ENCODE measurements around the gene KIF3B.
"Not testable (repeated sequence)": the region's sequence is repeated elsewhere in the genome, so short reads cannot be mapped to it uniquely, and the experiment has no call there.

KIF3B gene

DNA sequence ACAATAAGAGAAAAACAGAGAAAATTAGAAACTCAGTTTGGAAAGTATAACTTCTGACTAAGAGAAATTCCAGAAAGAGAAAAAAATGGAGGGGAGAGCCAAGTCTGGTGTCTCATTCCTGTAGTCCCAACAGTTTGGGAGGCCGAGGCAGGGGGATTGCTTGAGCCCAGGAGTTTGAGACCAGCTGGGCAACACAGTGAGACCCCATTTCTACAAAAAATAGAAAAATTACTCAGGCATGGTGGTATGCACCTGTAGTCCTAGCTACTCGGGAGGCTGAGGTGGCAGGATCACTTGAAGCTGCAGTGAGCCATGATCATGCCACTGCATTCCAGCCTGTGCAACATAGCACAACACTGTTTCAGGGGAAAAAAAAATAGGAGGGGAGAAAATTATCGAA is 3.1 kb upstream of the KIF3B start:
- peaks cover 32% of the 10 kb centered on the region for H3K4me1 Mint-ChIP-seq (ENCODE audit: low read depth)
- no peaks in the 10 kb centered on the region for H3K36me3 Mint-ChIP-seq
- no peaks in the 10 kb centered on the region for H3K27me3 Mint-ChIP-seq
- H3K27ac Mint-ChIP-seq: no peak overlapping the region
- H3K9me3 Mint-ChIP-seq (ENCODE audit: low read depth): no peaks in the 10 kb centered on the region
- no peak overlapping the region for H3K4me3 Mint-ChIP-seq

DNA sequence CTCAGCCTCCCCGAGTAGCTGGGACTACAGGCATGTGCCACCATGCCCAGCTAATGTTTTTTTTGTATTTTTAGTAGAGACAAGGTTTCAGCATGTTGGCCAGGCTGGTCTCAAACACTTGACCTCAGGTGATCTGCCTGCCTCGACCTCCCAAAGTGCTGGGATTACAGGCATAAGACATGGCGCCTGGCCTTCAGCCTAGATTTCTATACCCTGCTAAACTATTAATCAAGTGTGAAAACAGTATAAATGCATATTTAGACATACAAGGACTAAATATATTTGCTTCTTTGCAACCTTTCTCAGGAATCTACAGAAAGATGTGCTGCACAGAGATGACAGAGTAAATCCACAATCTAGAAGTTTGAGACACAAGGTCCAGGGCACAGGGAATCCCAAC is 2.3 kb upstream of the KIF3B start:
- H3K36me3 Mint-ChIP-seq; H3K27me3 Mint-ChIP-seq; H3K4me3 Mint-ChIP-seq; H3K9me3 Mint-ChIP-seq (ENCODE audit: low read depth): not testable (repeated sequence)
- Mint-ChIP-seq H3K4me1 (ENCODE audit: low read depth) (peaks cover 37% of the 10 kb centered on the region), H3K27ac (peak overlapping the region; percentile 19)

DNA sequence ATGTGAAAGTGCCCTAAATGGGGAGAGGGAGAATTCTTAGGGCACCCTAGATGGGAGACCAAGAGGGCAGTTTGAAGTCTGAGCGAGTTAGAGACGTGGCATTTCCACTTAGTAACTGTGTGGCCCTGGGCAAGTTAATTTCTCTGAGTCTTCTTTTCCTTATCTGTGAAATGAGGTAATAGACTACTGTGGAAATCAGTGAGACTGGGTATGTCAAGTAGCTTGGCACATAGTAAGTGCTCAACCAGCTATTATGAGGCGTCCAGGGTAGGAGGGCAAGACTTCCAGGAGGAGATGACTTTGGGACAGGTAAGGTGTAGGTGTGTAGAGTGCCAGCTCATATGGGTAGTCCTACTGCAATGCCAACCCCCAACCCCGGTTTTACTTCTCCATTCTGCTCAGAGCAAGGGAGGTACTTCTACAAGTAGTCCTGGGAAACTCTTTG is 770 bp downstream of the KIF3B start:
- Mint-ChIP-seq H3K4me1 (ENCODE audit: low read depth) (peaks cover 53% of the 10 kb centered on the region), H3K4me3 (peak overlapping the region; percentile 97), H3K27ac (peak overlapping the region; percentile 95), H3K27me3 (no peaks in the 10 kb centered on the region), H3K9me3 (ENCODE audit: low read depth) (no peaks in the 10 kb centered on the region), H3K36me3 (peaks cover 11% of the 10 kb centered on the region)

DNA sequence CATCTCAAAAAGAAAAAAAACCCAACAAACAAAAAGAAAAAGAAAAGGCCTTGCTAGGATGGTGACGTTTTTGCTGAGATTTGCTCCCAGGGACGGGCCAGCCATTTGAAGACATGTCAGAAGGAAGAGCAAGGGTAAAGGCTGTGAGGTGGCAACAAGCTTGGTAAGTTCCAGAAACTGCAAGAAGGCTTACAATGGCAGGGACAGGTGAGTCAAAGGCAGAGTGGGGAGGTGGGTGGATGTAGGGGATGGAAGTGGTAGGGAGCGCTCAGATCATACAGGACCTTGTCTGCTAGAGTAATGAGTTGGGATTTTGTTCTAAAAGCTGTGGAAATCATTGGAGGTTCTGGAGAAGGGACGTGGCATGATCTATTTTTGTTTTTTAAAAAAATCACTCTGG is 4.3 kb downstream of the KIF3B start:
- H3K4me1 Mint-ChIP-seq (ENCODE audit: low read depth): peaks cover 72% of the 10 kb centered on the region

DNA sequence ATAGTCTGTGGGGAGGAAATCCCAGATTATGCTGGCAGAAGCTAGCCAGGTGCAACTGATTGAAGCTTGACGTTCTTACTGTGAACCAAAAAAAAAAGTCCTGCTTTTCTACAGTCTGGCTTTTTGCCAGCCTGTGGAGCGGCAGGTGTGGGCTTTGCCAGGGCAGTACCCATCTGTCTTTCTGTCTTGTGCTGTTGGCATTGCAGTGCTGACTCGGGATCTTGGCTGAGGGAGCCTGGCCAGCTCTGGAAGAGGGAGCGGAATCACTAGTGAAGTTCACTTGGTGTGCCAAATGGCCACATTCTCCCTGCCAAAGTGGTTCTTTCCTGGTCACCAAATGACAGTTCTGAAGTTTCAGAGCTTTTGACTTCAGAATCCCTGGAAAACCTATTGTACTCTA is 5.0 kb downstream of the KIF3B start:
- peaks cover 74% of the 10 kb centered on the region for H3K4me1 Mint-ChIP-seq (ENCODE audit: low read depth)
- no peaks in the 10 kb centered on the region for H3K27me3 Mint-ChIP-seq
- H3K4me3 Mint-ChIP-seq: peak overlapping the region; percentile 48
- no peaks in the 10 kb centered on the region for H3K9me3 Mint-ChIP-seq (ENCODE audit: low read depth)
- H3K27ac Mint-ChIP-seq: peak overlapping the region; percentile 22
- peaks cover 14% of the 10 kb centered on the region for H3K36me3 Mint-ChIP-seq

More for the DNA sequence above, 4.3 kb downstream of the KIF3B start:
- peak overlapping the region; percentile 48 for H3K4me3 Mint-ChIP-seq
- no peaks in the 10 kb centered on the region for H3K9me3 Mint-ChIP-seq (ENCODE audit: low read depth)
- H3K36me3 Mint-ChIP-seq: peaks cover 14% of the 10 kb centered on the region
- no peaks in the 10 kb centered on the region for H3K27me3 Mint-ChIP-seq
- H3K27ac Mint-ChIP-seq: peak overlapping the region; percentile 75

DNA sequence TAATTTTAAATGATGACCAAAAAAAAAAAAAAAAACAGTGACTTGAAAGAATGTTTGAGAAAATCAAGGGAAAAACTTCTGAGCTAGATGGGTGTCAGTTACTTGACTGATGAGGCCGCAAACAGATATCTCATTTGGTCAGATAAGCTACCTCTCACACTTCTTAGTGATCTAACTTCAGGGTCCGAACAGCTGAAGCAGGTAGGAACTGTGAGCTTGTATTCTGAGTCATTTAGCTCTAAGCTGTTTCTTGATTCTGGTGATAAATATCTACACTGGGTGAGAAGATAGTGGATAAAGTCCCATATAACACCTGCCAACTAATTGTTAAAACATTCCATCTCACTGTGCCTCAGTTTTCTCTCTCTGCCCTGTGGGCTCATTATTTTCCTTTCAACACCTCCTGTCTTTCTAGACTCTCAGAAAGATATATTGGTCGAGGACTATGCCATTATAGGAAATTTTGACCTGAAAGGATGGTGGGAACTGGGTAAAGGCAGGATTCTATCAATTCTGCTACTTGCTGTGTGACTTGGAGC is 7.7 kb downstream of the KIF3B start:
- no peaks in the 10 kb centered on the region for H3K9me3 Mint-ChIP-seq (ENCODE audit: low read depth)
- peaks cover 19% of the 10 kb centered on the region for H3K36me3 Mint-ChIP-seq
- H3K27ac Mint-ChIP-seq: peak overlapping the region; percentile 86
- H3K4me3 Mint-ChIP-seq: peak overlapping the region; percentile 70
- no peaks in the 10 kb centered on the region for H3K27me3 Mint-ChIP-seq
- peaks cover 65% of the 10 kb centered on the region for H3K4me1 Mint-ChIP-seq (ENCODE audit: low read depth)

DNA sequence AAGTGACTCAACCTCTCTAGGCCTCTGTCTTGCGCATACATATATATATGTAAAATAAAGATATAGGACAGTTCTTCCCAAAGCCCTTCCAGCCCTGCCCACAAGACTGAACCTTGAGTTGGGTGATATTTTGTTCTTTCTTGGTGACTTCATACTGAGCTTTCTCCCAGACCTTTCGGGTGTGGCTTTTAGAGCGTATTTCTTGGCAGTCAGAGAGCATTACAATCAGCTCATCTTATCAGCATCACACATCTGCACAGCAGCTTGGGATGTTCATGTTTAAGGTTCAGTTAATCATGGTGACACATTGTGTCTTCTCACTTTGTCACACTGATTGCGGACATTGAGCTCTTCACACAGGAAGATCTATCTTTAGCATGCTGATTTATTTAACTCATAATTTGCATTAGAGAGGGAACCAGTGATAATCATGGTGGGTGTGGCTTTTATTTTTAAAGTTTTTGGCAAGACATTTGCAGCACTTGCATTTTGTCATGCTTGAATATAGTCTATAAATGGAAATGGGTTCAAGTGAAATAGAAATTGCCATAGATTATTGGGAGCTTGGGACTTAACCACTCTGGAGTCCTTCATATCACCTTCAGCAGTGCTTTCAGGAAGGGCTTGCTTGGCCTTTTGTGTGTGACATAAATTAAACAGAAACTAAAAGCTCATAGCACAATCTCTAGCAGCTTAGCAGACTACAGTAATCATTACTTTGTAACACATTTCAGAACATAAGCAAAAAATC is 8.3 kb downstream of the KIF3B start:
- Mint-ChIP-seq H3K27me3 (no peaks in the 10 kb centered on the region), H3K36me3 (peaks cover 18% of the 10 kb centered on the region), H3K9me3 (ENCODE audit: low read depth) (no peaks in the 10 kb centered on the region), H3K27ac (peak overlapping the region; percentile 86), H3K4me1 (ENCODE audit: low read depth) (peaks cover 66% of the 10 kb centered on the region), H3K4me3 (peak overlapping the region; percentile 70)

DNA sequence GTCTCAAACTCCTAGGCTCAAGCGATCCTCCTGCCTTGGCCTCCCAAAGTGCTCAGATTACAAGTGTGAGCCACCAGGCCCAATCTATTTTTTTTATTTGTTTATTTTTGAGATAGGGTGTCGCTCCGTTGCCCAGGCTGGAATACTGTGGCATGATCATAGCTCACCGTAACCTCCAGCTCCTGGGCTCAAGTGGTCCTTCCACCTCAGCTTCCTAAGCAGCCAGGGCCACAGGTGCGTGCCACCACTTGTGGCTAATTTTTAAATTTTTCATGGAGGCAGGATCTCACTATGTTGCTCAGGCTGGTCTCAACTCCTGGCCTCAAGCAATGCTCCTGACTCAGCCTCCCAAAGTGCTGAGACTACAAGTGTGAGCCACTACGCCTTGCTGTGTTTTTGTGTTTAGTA is 9.8 kb downstream of the KIF3B start:
- Mint-ChIP-seq H3K4me1 (ENCODE audit: low read depth) (peaks cover 58% of the 10 kb centered on the region), H3K27me3 (no peaks in the 10 kb centered on the region), H3K9me3 (ENCODE audit: low read depth) (no peaks in the 10 kb centered on the region), H3K27ac (peak overlapping the region; percentile 34), H3K36me3 (peaks cover 13% of the 10 kb centered on the region), H3K4me3 (no peak overlapping the region)

DNA sequence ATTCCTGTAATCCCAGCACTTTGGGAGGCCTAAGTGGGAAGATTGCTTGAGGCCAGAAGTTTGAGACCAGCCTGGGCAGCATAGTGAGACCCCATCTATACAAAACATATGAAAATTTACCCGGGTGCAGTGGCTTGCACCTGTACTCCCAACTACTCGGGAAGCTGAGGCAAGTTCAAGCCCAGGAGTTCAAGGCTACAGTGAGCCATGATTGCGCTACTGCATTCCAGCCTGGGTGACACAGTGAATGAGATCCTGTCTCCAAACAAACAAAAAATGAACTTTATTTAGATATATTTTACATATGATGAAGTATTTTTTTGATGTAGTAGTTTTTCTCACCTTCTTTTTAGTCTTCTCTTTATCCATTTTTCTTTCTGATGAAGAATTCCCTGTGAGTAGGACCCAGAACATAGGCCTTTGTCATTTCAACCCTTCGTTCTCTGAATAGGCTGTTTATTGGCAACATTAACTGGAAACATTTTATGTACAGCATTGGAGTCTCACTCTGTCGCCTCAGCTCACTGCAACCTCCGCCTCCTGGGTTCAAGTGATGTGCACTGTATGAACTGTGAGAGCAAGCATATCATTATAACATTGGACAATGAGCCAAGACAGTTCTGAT is 10.9 kb downstream of the KIF3B start:
- H3K9me3 Mint-ChIP-seq (ENCODE audit: low read depth): no peaks in the 10 kb centered on the region
- H3K36me3 Mint-ChIP-seq: peaks cover 13% of the 10 kb centered on the region
- peaks cover 53% of the 10 kb centered on the region for H3K4me1 Mint-ChIP-seq (ENCODE audit: low read depth)
- H3K4me3 Mint-ChIP-seq: peak overlapping the region; percentile 38
- H3K27me3 Mint-ChIP-seq: no peaks in the 10 kb centered on the region
- H3K27ac Mint-ChIP-seq: peak overlapping the region; percentile 73

DNA sequence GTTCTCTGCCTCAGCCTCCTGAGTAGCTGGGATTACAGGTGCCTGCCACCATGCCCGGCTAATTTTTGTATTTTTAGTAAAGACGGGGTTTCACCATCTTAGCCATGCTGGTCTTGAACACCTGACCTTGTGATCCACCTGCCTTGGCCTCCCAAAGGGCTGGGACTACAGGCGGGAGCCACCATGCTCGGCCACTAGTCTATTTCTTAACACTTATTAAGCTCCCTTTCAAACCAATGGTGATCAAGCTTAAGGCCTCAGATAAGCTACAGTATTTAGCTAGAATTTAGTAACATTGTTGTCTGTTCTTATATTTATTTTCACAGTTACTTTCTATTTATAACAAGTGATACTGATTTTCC is 11.8 kb downstream of the KIF3B start:
- H3K4me3 Mint-ChIP-seq; H3K9me3 Mint-ChIP-seq (ENCODE audit: low read depth); H3K27me3 Mint-ChIP-seq; H3K36me3 Mint-ChIP-seq: not testable (repeated sequence)
- peaks cover 52% of the 10 kb centered on the region for H3K4me1 Mint-ChIP-seq (ENCODE audit: low read depth)
- peak overlapping the region; percentile 58 for H3K27ac Mint-ChIP-seq

DNA sequence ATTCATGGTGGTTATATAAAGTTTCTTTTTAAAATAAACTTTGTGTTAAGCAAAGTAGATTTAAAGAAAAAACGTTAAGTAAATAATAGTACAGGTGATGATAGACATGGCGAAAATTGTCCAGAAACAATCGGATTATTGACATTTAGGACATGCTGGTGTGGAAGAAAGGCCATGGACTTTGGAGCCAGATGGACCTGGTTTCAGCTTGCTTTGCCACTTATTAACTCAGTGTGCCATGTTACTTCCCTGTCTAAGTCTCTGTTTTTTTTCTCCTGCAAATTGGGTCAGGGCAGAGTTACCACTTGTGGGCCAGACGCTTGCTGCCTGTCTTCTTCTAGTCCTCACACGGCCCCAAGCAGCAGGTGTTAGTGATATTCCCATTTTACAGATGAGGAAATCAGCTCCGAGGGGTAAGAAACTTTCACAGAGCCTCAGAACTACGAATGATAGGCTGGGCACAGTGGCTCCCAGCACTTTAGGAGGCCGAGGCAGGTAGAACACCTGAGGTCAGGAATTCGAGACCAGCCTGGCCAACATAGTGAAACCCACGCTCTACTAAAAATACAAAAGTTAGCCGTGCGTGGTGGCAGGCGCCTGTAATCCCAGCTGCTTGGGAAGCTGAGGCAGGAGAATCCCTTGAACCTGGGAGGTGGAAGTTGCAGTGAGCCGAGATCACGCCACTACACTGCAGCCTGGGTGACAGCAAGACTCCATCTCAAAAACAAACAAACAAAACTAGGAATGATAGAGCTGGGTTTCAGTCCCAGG is 12.4 kb downstream of the KIF3B start:
- Mint-ChIP-seq H3K4me3 (no peak overlapping the region), H3K27ac (peak overlapping the region; percentile 58), H3K9me3 (ENCODE audit: low read depth) (no peaks in the 10 kb centered on the region), H3K27me3 (no peaks in the 10 kb centered on the region), H3K36me3 (peaks cover 9% of the 10 kb centered on the region), H3K4me1 (ENCODE audit: low read depth) (peaks cover 48% of the 10 kb centered on the region)

DNA sequence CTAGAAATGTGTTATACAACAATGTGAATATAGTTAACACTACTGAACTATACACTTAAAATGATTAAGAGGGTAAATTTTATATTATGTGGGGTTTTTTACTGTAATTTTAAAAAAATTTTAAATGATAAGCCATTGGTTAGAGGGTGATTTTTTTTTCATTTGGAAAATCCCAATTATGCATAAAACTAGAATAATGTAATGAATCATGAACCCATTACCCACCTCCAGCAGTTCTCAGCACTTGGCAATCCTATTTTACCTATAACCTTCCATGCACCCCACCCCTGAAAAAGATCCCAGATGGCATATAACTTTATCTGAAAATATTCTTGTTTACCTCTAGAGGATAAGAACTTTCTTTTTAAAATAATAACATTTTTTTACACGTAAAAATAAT is 13.7 kb downstream of the KIF3B start:
- Mint-ChIP-seq H3K4me1 (ENCODE audit: low read depth) (peaks cover 35% of the 10 kb centered on the region), H3K4me3 (peak overlapping the region; percentile 25), H3K27ac (peak overlapping the region; percentile 74), H3K27me3 (no peaks in the 10 kb centered on the region), H3K9me3 (ENCODE audit: low read depth) (no peaks in the 10 kb centered on the region), H3K36me3 (peaks cover 9% of the 10 kb centered on the region)

DNA sequence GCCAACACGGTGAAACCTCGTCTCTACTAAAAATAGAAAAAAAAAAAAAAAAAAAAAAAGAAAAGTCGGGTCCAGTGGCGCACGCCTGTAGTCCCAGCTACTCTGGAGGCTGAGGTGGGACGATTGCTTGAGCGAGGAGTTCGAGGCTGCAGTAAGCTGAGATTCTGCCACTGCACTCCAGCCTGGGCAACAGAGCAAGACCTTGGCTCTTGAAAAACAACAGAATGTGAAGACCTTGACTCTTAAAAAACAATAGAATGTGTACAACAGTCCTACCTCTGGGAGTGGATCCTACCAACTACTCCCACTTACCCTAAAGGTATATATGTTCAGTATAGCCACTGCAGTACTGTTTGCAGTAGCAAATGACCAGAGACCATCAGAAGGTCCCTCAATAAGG is 15.1 kb downstream of the KIF3B start:
- Mint-ChIP-seq H3K4me3 (no peak overlapping the region), H3K27me3 (no peaks in the 10 kb centered on the region), H3K4me1 (ENCODE audit: low read depth) (peaks cover 30% of the 10 kb centered on the region), H3K9me3 (ENCODE audit: low read depth) (no peaks in the 10 kb centered on the region), H3K36me3 (peaks cover 9% of the 10 kb centered on the region), H3K27ac (peak overlapping the region; percentile 12)

DNA sequence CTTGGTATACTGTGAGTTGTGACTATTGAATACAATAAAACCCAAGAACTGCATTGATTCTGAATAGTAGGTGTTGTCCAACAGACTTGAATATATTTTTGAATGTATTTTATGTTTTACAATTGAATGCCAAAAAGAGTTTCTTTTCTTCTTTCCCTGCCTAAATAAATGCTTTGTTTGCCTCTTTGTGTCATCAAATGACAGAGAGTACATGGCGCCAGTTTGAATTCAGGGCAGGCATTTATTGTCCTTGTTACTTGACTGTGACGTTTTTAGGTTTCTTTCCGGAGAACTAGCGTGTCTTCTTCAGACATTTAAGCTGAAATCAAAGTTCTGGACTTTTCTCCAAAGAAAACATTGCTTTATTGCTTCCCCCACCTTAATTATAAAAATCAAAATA is 16.6 kb downstream of the KIF3B start:
- Mint-ChIP-seq H3K36me3 (peaks cover 4% of the 10 kb centered on the region), H3K4me1 (ENCODE audit: low read depth) (peaks cover 30% of the 10 kb centered on the region)

DNA sequence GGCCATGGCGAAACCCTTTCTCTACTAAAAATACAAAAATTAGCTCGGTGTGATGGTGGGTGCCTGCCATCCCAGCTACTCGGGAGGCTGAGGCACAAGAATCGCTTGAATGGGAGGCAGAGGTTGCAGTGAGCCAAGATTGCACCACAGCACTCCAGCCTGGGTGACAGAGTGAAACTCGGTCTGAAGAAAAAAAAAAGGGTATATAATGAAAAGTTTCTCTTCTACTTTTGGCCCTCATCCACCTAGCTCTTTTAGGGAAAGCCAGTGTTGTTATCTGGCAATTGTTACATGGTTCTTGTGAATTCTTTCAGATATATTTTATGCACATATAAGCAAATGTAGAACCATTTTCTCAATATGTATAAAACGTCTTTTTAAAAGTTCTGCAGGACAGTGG is 19.0 kb downstream of the KIF3B start:
- no peak overlapping the region for H3K4me3 Mint-ChIP-seq
- no peaks in the 10 kb centered on the region for H3K27me3 Mint-ChIP-seq
- no peaks in the 10 kb centered on the region for H3K36me3 Mint-ChIP-seq
- H3K27ac Mint-ChIP-seq: peak overlapping the region; percentile 34
- no peaks in the 10 kb centered on the region for H3K9me3 Mint-ChIP-seq (ENCODE audit: low read depth)
- peaks cover 20% of the 10 kb centered on the region for H3K4me1 Mint-ChIP-seq (ENCODE audit: low read depth)

More for the DNA sequence above, 16.6 kb downstream of the KIF3B start:
- no peak overlapping the region for H3K4me3 Mint-ChIP-seq
- H3K27ac Mint-ChIP-seq: no peak overlapping the region
- H3K27me3 Mint-ChIP-seq: no peaks in the 10 kb centered on the region
- no peaks in the 10 kb centered on the region for H3K9me3 Mint-ChIP-seq (ENCODE audit: low read depth)

Measured in activated naive CD8-positive, alpha-beta T cell (primary cell).